Stimulated activated CD8-positive, alpha-beta memory T cell treated with anti-CD3 and anti-CD28 coated beads, Interleukin-7, amount 100 ng/mL, for 48 hours (primary cell): Measurements from ENCODE around the gene TLR6.
"Not testable (repeated sequence)": the region's sequence is repeated elsewhere in the genome, so short reads cannot be mapped to it uniquely, and the experiment has no call there.

Experiments used
- DNase-seq, 2 donors: peaks; one replicate each; pipeline ENCODE4 v3.0.0-alpha.2; 2020; ENCODE audit warnings: low read depth in 1 of 2; ENCODE audit errors: extremely low read depth in 1 of 2

The TLR6 gene

GRCh38 chr4:38791010-38791409 is 65.6 kb downstream of the TLR6 start:
- no peak for DNase-seq

DNA sequence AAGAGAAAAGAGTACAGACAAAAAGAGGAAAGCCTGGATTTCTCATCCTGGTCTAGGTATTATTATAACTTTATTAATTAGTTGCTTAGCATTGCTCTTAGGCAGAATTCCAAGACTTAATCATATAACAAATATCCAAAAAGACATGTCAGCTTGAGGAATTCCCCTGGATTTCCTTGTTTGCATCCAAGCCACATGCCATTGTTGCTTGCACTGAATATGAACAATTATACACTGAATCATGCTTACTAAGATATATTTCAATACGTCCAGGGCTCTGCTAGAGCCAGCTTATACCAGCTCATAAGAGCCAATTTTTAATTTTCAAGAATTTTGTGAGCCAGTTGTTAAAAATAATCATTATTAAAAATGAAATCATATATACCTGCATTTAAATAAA is 68.3 kb downstream of the TLR6 start:
- no peak for DNase-seq

DNA sequence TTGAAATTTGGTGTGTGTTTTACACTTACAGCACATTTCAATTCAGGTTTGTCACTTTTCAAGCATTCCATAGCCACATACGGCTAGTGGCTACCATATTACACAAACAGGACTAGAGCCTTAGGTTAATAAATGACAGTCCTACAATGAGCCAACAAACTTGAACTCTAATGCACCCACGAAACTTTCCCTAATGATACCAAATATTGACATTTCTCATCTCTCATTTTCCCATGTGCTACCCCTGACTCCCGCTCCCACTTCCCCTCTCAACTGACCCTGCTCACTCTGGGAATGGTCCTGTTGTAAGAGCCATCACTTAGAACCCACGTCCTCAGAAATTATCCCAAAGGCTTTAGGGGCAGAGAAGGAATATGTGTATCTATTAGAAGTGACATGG is 68.9 kb downstream of the TLR6 start:
- no peak for DNase-seq

- DNase-seq: no peak
These were observed 70.7 kb downstream of the TLR6 start for GRCh38 chr4:38785901-38786402.

- DNase-seq: no peak
These were observed 71.4 kb downstream of the TLR6 start for GRCh38 chr4:38785041-38785790.

GRCh38 chr4:38784141-38784540 is 72.5 kb downstream of the TLR6 start:
- no peak for DNase-seq

GRCh38 chr4:38783109-38783460 is 73.5 kb downstream of the TLR6 start:
- DNase-seq: no peak

DNA sequence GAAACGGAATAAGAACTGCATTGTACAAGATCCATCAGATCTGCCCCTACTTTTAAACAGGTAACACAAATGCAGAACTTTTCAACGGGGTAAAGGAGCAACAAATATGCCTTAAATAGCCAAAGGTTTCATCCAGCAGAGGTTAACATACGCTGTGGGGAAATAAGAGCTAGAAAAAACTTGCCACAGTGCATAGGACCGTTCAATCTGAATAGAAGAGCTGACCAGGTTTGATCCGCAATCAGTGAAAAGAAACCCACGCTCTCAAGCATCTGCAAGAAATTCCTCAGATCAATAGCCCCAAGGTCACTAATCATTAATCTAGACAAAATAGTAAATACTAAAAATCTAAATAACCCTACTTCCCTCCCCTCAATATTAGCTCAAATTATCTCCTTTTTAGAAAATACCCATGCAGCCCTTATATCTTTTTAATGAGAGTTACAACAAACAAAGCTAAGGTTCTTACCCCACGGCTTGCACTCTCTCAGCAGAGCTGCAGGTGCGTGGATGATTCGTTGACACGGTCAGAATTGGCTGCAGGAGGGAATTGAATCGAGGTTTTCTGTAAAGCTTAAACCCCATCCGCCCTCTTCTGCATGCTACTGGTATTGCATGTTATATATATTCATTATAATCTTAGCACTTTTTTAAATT is 74.0 kb downstream of the TLR6 start, which contains the start of gene TLR10:
Gene TLR10 (minus strand): TSS at position 539 of the 657 bp plus-strand sequence. CDS start 7,400 bp downstream, outside the sequence.
- no peak for DNase-seq

- DNase-seq: no peak
These were observed 74.8 kb downstream of the TLR6 start for GRCh38 chr4:38781854-38782261.

DNA sequence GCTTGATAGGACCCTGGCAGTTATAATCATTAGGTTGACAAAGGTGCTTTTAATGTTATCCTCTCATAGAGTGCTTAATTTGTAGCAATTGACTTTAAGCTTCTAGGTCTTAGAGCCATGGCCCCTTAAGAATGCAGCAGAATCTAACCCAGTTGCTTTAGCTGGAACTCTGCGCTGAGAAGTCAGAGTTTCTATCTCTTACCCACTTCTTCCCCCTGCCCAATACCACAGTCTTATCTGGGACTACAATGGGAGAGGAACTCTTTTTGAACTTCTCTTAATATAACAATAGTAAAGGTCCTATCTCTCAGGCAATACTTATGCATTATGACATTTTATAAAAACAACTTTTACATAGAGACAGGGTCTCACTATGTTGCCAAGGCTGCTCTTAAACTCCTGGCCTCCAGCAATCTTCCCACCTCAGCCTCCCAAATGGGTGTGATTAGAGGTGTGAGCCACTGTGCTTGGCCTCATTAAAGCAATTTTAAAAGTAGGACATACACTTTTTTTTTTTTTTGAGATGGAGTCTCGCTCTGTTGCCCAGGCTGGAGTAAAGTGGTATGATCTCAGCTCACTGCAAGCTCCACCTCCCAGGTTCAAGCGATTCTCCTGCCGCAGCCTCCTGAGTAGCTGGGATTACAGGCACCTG is 75.7 kb downstream of the TLR6 start:
- DNase-seq: no peak

DNA sequence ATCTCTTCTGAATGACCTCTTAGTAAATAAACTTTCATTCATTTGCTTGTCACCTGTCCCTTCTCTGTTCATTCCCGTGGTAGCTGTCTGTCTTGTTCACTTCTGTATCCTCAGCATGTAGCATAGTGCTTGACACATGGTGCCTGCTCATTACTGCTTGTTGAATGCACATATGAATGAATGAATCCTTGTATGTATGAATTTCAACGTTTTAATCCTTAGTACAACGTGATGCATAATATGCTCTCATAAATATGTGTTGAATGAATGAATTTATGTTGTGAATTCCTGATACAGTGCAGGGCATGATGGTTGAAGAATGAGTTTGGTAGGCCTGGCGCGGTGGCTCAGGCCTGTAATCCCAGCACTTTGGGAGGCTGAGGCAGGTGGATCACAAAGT is 76.8 kb downstream of the TLR6 start:
- DNase-seq: no peak

GRCh38 chr4:38777925-38778324 is 78.7 kb downstream of the TLR6 start:
- not testable (repeated sequence) for DNase-seq

- no peak for DNase-seq
These were observed 81.3 kb downstream of the TLR6 start for GRCh38 chr4:38775326-38775725.

DNA sequence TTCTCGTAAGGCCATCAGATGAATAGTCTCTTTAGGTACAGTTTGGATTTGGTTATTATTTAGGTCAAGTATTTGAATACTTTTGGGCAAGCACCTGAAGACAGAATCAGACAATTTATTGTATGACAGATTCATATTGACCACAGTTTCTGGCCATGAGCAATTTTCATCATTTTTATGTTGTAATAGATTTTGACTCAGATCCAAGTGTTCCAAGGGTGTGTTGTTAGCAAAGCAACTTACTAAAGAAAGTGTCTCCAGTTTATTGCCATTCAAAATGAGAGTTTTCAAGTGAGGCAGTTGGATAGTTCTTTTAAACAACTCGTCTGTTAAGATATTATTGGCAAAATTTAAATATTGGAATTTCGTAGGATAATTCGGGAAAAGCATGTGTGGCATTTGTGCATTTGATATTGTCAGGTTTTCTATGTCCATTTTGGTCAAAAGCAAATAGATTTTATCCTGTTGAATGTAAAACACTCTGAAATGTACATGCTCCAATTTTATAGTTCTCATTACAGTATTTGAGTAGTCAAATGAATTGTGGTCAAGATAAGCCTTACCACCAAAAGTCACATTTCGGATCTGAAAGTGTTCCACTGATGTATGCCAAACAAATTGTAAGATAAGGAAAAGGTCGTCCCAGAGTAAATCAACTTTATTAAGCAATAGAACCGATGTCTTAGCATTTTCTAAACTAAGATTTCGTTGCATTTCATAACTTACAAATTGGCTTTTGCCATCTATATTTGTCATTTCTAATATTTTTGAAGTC is 82.2 kb downstream of the TLR6 start:
- no peak for DNase-seq
